Stimulated activated CD8-positive, alpha-beta memory T cell treated with anti-CD3 and anti-CD28 coated beads, Interleukin-2, amount 100 ng/mL, for 48 hours (primary cell): ENCODE measurements around the gene MRPL17.

ENCODE experiments used
- DNase-seq, 2 donors: peaks; one replicate each; pipeline ENCODE4 v3.0.0-alpha.2; 2020; ENCODE audit warnings: low read depth in 2 of 2

MRPL17 gene

GRCh38 chr11:6682591-6682935, 577 bp downstream of the MRPL17 start:
- no peak for DNase-seq

GRCh38 chr11:6681949-6682348, 1.2 kb downstream of the MRPL17 start:
- DNase-seq = no peak

DNA sequence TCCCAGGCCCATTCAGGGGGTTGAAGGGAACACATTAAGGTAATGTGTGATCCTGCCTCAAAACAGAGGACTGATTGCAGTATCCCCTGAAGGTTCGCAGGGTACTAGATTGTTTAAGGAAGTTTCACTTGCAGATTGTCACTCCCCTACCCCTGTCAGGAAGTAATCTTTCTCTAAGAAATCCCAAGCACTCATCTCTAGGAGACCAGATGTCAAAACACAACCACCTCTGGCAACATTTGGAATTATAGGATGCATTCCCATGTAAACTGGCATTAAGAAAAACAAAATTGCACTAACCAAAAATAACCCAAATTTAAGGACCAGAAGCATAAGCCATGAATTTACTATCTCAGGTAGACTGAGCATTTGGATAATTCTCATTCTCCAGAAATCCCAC, 1.6 kb downstream of the MRPL17 start:
- no peak for DNase-seq

- DNase-seq = no peak
These were observed 6.1 kb downstream of the MRPL17 start for GRCh38 chr11:6677018-6677417.

DNA sequence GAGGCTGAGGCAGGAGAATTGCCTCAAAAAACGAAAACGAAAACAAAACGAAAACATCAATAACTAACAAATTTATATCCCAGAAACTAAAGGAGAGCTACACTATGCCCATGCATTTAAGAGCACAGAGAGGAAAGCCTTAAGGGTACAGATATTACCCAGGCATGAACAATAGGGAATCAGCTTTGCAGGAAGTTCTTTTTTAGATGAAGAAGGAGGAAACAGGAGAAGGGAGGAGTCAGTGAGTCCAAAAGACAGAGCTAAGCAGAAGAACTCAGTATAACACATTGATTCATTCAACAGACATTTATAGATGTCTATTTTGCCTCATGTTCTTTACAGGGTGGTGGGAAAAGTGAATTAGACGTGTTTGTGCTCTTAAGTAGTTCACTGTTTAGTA, 8.3 kb downstream of the MRPL17 start:
- DNase-seq = no peak

- no peak for DNase-seq
These were observed 8.9 kb downstream of the MRPL17 start for GRCh38 chr11:6674219-6674597.

GRCh38 chr11:6673523-6674218, 9.5 kb downstream of the MRPL17 start:
- DNase-seq = no peak

DNA sequence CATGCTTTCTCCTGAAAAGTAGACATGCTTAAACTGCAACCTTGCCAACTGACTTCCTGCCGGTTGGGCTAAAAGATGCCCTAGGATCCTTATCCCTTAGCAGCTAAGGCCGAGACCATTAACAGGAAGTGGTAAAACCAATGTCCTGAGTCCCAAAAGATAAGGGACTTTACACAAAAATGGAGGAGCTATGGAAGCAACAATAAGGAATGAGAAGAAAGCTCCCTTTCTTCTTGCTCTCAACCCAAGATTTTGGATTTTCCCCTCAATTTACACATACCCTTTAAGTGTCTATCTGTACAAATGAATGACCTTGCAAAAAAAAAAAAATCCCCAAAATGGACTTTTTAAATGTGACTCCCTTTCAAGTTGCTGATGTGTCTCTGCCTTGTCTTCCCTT, 11.1 kb downstream of the MRPL17 start:
- no peak for DNase-seq

DNA sequence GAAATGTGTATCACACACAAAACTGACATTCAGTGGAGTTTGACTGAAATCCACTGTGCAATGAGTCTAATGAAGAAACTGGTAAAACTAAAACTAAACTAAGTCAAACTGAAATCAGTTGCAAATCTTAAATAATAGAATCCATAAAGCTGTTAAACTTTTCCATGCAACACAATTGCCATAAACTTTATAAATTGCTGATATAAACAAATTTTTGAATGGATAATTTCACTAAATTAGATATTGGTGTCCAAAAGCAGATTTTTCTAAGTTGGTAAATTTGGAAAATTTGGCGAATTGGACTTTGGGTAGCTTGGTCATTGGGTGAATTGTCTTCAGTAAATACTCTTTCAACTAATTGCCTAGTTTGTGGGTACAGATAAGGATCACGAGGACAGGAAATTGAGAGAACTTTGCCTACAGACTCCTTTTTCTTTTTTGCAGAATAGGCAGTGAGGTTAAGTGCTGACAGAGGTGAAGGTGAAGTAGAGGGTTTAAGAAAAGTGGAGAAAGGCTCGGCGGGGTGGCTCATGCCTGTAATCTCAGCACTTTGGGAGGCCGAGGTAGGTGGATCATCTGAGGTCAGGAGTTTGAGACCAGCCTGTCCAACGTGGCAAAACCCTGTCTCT, 12.8 kb downstream of the MRPL17 start:
- DNase-seq = no peak

DNA sequence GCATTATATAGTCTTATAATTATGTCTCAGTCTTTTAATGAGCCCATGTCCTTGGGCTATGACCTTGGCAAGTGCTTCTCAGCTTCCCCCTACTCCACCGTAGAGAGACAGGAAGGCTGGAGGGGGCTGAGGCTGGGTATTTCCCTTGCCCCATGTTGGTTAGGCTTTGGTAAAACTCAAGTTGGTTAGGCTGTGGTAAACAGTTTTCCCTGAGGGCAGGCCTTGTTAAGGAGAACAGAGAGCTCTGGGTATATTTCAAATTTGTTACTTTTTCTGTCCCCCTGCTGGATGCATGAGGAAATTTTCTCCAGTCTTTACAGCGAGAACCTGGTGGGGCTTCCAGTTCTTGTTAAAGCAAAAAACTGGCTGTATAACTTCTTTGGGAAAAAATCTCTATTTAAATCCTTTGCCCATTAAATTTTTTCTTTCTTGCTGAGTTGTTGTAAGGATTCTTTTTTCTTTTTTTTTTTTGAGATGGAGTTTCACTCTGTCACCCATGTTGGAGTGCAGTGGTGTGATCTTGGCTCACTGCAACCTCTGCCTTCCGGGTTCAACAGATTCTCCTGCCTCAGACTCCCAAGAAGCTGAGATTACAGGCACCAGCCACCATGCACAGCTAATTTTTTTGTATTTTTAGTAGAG, 15.3 kb downstream of the MRPL17 start:
- no peak for DNase-seq

GRCh38 chr11:6666302-6667183, 16.6 kb downstream of the MRPL17 start:
- no peak for DNase-seq

GRCh38 chr11:6664551-6664950, 18.6 kb downstream of the MRPL17 start:
- DNase-seq = no peak

DNA sequence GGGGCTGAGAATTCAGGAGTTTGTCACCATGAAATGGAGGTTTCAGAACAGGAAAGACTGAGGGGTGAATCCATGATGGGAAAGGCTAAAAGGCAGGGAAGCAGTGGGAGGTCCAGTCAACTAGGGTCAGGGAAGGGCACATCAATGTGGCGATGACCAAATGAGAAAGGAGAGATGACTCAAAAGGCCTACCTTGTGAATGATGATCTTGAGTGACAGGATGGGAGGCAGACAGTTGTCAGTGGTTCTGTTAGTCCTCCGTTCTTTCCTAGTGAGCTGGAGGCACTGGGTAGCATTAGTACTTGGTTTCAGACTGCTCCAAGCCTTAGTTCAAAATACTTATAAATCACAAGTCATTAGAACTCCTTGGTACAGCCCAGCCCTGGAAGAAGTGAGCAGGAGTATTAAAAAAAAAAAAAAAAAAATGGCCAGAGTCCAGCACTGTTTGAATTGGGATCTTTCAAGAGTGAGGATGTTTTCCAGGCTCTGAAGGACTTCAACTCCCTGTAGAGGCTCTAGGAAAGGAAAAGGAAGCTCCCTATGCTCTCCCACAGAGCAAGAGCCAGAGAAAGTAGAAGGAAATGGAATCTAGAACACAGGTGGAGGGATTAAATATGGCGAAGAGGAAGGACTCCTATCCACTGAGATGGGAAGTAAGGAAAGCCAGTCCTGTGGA, 19.2 kb downstream of the MRPL17 start:
- no peak for DNase-seq

DNA sequence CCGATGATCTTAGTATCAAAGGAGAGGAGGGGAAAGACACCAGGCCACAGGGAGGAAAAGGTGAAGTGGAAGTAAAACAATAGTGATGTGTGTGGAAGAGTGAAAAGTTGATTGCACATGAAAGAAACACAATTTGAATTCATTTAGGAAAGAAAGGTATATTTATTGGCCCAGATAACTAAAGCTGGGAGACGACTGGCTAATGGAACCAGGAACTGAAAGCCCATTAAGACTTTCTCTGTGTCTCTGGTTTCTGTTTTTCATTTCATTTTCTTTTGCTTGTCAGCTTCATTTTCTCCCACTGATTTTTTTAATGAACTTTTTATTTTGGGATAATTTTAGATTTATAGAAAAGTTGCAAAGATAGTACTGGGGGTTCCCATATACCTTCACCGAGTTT, 22.4 kb downstream of the MRPL17 start:
- no peak for DNase-seq

DNA sequence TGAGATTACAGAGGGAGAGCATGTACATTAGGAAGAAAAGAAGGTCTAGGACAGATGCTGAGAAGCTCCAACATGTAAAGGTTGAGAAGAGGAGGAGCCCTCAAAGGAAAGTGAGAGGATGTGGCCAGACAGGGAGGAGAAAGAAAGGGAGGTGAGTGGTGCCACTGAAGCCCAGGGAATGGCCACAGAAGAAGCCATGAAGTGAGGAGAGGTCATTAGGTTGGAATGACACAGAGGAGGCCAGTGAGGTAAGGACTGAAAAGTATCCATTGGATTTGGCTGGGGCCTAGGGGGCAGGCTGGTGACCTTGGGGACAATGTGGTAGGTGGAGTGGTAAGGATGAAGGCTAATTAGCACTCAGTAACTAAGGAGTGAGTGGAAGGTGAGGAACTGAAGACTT, 24.5 kb downstream of the MRPL17 start:
- no peak for DNase-seq

DNA sequence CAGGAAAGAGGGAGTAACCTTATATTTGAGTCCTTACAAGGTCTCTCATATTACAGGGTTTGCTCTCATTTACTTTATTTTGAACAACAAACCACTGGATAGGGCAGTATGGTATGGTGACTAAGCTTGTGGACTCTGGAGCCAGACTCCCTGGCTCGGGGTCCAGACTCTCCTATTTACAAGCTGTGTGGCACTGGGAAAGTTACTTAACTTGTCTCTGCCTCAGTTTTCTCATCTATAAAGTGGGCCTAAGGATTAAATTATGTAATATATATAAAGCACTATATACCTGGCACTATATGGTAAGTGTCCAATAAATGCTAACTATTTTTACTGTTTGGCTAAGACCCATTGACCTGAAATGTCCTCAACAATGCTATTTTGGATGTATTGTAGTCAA, 25.8 kb downstream of the MRPL17 start:
- DNase-seq = no peak

DNA sequence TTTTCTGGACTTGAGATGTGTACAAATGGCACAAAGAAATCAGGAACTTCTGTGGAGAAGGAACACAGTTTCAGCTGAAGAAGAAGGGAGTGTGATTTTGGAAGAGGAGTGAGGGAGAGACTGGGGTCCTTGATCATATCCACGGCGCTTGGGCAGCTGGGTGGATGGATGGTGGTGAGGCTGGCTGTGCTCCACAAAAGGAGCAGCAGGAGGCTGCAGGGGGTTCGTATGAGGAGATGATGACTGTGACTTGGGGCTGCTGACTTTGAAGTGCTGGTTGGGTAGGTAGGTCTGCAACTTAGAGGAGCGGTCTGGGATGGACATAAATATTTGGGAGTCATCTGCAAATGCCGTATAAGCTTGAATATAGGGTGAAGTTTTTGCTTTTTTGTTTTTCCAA, 26.2 kb downstream of the MRPL17 start:
- DNase-seq = no peak

GRCh38 chr11:6656584-6656915, 26.6 kb downstream of the MRPL17 start:
- no peak for DNase-seq

- no peak for DNase-seq
These were observed 27.2 kb downstream of the MRPL17 start, which contains the start of gene DCHS1 for GRCh38 chr11:6655790-6656583. TSS of gene DCHS1 (minus strand) at chr11:6655809. CDS start at chr11:6641613, 14,196 bp downstream.

- DNase-seq = no peak
These were observed 27.9 kb downstream of the MRPL17 start for GRCh38 chr11:6655020-6655789.
